GM19351 (cell line): Measurements from ENCODE around the gene MS4A12.
"Not testable (repeated sequence)": the region's sequence is repeated elsewhere in the genome, so short reads cannot be mapped to it uniquely, and the experiment has no call there.

Experiments
- ATAC-seq: cut with Tn5 transposase; IDR thresholded peaks from one replicate; pipeline ENCODE4 v1.9.1; 2021; ENCODE audit warnings: mild to moderate bottlenecking, moderate library complexity; ENCODE audit not compliant: unreplicated experiment

The MS4A12 gene

GRCh38 chr11:60492488-60493009 is at the start of gene MS4A12:
MS4A12 (plus strand) TSS chr11:60492778; CDS start chr11:60497319, 4,541 bp downstream.
- no peak for ATAC-seq

- no peak for ATAC-seq
These were observed 45.5 kb upstream of the MS4A12 start for GRCh38 chr11:60447070-60447469.

- no peak for ATAC-seq
These were observed 44.7 kb upstream of the MS4A12 start for GRCh38 chr11:60447846-60448245.

GRCh38 chr11:60451185-60451584 is 41.4 kb upstream of the MS4A12 start:
- ATAC-seq: not testable (repeated sequence)

- no peak for ATAC-seq
These were observed 38.4 kb upstream of the MS4A12 start for GRCh38 chr11:60454212-60454611.

- peak; percentile 81 for ATAC-seq
These were observed 37.0 kb upstream of the MS4A12 start, which contains the start of gene MS4A1 for GRCh38 chr11:60455531-60456042. MS4A1 (plus strand) TSS chr11:60455847; CDS start chr11:60462375, 6,528 bp downstream.

GRCh38 chr11:60457576-60457975 is 35.0 kb upstream of the MS4A12 start:
- ATAC-seq: peak; percentile 31

- no peak for ATAC-seq
These were observed 33.2 kb upstream of the MS4A12 start for GRCh38 chr11:60459345-60459744.

- ATAC-seq: no peak
These were observed 23.7 kb upstream of the MS4A12 start for GRCh38 chr11:60468829-60469228.

- ATAC-seq: no peak
These were observed 22.9 kb upstream of the MS4A12 start for GRCh38 chr11:60469723-60470122.

- peak; percentile 70 for ATAC-seq
These were observed 15.5 kb upstream of the MS4A12 start for GRCh38 chr11:60477035-60477445.

- ATAC-seq: peak; percentile 49
These were observed 10.2 kb upstream of the MS4A12 start for GRCh38 chr11:60482361-60482760.

GRCh38 chr11:60485987-60486386 is 6.6 kb upstream of the MS4A12 start:
- ATAC-seq: peak; percentile 97

GRCh38 chr11:60493454-60493853 is 876 bp downstream of the MS4A12 start:
- no peak for ATAC-seq

GRCh38 chr11:60498399-60498798 is 5.8 kb downstream of the MS4A12 start:
- ATAC-seq: no peak

- no peak for ATAC-seq
These were observed 6.3 kb downstream of the MS4A12 start for GRCh38 chr11:60498853-60499252.

GRCh38 chr11:60500276-60500910 is 7.8 kb downstream of the MS4A12 start:
- ATAC-seq: no peak

- ATAC-seq: peak; percentile 50
These were observed 9.7 kb downstream of the MS4A12 start for GRCh38 chr11:60502221-60502775.

- no peak for ATAC-seq
These were observed 11.8 kb downstream of the MS4A12 start for GRCh38 chr11:60504219-60504905.

- not testable (repeated sequence) for ATAC-seq
These were observed 17.0 kb downstream of the MS4A12 start for GRCh38 chr11:60509609-60510008.

GRCh38 chr11:60510209-60510608 is 17.6 kb downstream of the MS4A12 start:
- not testable (repeated sequence) for ATAC-seq

GRCh38 chr11:60511393-60511792 is 18.8 kb downstream of the MS4A12 start:
- no peak for ATAC-seq
